RPMI8226 (cell line): ENCODE results near the gene AIF1.

Experiments used
- DNase-seq: peaks from one replicate; pipeline ENCODE4 v3.0.0-alpha.2; 2015

AIF1 gene

DNA sequence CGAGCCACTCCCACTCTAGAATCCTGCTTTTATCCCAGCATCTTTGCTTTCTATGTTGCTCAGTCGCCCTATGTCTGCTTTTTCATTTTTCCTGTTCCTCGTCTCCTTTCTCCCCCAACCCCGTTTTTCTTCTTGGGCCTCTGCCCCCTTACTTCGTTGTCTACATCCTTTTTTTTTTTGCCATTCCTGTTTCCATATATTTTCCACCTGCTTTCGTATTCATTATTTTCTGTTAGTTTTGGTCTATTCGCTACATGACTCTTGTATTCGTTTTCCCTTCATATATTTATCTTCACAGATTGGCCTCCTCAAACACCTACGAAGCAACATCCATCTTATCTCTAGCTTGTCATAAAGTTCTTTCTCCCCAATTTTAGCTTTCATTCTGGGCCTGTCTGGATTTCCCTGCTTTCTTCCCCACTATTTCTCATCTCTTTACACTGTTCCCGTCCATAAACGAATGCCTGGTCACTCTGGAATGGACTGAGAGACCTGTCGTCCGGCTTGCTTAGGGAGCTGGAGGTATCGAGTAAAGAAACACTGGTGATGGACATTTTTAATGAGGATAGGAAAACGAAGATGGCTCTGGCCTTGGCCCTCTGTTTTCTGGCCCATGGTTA is 6.4 kb downstream of the AIF1 start:
- DNase-seq, result no peak

DNA sequence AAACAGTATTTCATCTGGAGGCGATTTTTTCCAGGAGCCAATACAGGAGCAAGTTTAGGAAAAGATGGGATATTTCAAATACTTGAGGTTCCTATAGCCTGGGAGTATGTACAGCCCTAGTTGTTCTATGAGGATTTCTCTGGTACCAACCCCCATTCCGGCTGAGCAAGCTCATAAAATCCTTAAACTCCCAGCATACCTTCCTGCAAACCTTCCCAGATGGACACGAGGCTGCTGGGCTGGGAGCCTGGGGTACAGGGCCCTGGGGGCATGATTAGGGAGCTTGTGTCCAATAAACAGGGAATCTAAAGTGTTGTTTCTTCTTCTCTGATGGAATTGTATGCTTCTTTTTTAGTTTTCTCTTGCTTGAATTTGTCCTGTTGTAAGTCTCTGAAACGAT is 7.0 kb downstream of the AIF1 start:
- DNase-seq, result no peak

DNA sequence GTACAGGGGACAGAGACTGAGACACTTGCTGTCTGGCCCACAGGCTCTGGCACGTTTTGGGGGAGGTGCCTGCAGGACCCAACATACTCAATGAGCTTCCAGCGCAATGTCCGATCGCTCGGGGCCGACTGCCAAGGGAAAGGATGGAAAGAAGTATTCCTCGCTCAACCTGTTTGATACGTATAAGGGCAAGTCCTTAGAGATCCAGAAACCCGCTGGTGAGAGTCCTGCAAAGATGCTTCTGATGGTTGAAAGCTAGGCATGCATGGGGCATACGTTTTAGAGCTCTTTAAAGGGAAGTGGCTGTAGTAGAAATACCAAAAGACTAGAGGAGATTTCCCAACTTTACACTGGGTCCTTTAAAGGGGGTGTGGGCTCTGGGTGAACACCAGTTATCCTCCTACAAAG is 7.7 kb downstream of the AIF1 start:
- no peak for DNase-seq

DNA sequence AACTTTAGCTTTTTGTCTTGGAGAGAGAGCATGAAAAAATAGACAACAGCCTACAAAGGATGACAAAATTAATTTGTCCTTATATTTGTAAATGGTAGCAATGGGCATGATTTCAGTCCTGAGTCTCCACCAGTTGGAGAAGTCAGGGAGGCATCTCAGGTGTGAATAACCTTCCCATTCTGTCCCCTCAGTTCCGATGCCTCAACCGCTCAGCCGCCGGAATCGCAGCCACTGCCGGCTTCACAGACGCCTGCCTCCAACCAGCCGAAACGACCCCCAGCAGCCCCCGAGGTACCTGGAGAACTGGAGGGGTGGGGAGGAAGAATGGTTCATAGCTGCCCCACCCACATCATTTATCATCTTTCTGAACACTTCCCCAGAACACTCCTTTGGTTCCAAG is 9.0 kb downstream of the AIF1 start:
- no peak for DNase-seq

DNA sequence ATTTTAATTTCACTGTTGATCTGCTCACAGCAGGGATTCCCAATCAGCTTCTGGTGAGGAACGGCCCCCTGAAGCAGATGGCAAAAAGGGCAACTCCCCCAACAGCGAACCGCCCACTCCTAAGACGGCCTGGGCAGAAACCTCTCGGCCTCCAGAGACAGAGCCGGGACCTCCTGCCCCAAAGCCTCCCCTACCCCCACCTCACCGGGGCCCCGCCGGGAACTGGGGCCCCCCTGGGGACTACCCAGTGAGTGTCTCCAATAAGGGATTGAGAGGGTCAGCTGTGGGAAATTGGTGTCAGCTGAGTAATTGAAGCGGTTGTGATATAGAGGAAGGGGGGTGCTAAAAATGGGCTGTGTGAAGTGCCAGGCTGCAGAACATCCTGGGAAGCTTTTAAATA is 11.9 kb downstream of the AIF1 start:
- no peak for DNase-seq

DNA sequence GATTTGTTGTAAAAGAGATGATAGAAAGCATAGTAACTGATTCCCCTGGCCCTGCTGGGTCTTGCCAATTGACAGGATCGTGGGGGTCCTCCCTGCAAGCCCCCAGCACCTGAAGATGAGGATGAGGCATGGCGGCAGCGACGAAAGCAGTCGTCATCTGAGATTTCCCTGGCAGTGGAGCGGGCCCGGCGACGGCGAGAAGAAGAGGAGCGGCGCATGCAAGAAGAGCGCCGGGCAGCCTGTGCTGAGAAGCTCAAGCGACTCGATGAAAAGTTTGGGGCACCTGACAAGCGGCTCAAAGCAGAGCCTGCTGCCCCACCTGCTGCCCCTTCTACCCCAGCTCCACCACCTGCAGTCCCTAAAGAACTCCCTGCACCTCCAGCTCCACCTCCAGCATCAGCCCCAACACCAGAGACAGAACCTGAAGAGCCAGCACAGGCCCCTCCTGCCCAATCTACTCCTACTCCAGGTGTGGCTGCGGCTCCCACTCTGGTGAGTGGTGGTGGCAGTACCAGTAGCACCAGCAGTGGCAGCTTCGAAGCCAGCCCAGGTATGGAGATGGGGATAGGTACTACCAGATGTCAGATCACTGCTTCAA is 12.8 kb downstream of the AIF1 start:
- no peak for DNase-seq

DNA sequence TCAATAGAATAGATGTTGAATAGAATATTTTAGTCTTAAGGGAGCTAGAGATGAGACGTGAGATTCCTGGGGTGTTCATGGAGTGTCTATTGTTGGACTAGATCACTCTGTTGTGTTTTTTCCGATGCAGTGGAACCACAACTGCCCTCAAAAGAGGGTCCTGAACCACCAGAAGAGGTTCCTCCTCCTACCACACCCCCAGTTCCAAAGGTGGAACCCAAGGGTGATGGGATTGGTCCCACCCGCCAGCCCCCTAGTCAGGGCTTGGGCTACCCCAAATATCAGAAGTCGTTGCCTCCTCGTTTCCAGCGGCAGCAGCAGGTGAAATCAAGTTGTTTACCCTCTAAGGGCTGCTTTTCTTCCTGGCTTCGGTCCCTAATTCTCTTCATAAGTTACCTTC is 14.0 kb downstream of the AIF1 start:
- DNase-seq, result no peak

DNA sequence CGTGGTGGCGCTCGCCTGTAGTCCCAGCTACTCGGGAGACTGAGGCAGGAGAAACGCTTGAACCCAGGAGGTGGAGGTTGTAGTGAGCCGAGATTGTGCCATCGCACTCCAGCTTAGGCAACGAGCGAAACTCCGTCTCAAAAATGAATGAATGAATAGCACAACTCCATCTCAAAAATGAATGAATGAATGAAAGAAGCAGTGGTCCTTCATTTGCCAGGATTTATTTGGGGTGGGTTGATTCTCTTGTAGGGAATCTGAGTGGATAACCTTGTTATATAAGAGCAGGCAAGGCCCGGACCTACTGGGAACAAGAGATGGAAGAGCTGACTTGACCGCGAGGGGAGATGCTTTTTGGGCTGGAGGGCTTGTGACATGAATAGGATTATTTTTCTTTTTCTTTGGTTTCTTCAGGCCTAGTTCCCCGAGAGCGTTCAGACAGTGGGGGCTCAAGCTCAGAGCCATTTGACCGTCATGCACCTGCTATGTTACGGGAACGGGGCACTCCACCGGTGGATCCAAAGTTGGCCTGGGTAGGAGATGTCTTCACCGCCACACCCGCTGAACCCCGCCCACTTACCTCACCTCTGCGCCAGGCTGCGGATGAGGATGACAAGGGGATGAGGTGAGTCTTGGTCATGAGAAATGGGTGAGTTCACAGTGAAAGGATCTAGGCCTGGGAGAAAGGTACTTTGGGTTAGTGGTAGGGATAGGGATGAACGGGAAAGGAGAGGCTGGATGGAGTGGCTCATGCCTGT is 15.3 kb downstream of the AIF1 start:
- DNase-seq, result no peak

DNA sequence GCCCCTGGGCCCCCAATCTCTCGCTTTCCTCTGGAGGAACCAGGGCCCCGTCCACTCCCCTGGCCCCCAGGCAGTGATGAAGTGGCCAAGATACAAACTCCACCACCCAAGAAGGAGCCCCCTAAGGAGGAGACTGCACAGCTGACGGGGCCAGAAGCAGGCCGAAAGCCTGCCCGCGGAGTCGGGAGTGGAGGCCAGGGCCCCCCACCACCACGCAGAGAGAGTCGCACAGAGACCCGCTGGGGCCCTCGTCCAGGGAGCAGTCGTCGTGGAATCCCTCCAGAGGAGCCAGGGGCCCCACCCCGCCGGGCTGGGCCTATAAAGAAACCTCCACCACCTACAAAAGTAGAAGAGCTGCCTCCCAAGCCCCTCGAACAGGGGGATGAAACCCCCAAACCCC is 16.2 kb downstream of the AIF1 start:
- DNase-seq, result no peak

DNA sequence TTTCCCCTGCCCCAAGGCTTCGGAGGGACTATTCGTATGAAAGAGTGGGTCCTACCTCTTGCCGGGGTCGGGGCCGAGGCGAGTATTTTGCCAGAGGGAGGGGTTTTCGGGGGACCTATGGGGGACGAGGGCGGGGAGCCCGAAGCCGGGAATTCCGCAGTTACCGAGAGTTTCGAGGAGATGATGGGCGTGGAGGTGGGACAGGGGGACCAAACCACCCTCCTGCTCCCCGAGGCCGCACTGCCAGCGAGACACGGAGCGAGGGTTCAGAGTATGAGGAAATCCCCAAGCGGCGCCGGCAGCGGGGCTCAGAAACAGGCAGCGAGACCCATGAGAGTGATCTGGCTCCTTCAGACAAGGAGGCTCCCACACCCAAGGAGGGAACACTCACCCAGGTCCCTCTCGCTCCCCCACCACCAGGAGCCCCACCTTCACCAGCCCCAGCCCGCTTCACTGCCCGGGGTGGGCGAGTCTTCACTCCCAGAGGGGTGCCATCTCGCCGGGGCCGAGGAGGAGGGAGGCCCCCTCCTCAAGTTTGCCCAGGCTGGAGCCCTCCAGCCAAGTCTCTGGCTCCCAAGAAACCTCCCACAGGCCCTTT is 16.7 kb downstream of the AIF1 start:
- DNase-seq, result no peak

DNA sequence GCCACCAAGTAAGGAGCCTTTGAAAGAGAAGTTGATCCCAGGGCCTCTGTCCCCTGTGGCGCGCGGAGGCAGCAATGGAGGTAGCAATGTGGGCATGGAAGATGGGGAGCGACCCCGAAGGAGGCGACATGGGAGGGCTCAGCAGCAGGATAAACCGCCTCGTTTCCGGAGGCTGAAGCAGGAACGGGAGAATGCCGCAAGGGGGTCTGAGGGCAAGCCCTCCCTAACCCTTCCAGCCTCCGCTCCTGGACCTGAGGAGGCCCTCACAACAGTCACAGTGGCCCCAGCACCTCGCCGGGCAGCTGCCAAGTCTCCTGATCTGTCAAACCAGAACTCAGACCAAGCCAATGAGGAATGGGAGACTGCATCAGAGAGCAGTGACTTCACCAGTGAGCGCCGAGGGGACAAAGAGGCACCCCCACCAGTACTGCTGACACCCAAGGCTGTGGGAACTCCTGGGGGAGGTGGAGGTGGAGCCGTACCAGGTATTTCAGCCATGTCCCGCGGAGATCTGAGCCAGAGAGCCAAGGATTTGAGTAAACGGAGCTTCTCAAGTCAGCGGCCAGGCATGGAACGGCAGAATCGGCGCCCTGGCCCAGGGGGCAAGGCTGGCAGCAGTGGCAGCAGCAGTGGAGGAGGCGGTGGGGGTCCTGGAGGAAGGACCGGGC is 17.4 kb downstream of the AIF1 start:
- DNase-seq, result no peak

DNA sequence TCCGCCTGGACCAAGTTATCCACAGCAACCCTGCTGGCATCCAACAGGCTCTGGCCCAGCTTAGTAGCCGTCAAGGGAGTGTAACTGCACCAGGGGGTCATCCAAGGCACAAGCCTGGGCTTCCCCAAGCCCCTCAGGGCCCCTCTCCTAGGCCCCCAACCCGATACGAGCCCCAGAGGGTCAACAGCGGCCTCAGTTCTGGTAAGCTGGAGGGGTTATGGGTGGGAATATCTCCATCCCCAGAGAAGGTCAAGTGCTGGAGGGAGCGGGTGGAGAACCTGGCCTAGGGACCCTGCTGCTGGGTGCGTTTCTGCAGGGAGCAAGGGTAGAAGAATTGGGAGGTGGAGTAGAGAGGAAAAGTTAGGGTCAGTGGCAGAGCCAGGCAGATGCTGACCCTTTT is 18.4 kb downstream of the AIF1 start:
- DNase-seq, result no peak

DNA sequence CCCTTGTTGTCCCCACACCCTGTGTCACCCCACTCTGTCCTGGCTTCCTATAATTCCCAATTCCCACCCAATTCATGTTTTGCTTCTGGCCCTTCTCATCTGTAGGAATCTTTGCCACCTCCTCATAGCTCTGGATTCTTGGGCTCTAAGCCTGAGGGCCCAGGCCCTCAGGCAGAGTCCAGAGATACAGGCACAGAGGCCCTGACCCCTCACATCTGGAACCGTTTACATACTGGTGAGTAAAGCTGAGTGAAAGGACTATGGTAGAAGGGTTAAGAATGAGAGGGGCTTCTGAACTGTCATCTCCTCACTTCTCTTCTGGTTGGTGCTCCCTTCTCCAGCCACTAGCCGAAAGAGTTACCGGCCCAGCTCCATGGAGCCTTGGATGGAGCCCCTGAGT is 19.1 kb downstream of the AIF1 start:
- no peak for DNase-seq

DNA sequence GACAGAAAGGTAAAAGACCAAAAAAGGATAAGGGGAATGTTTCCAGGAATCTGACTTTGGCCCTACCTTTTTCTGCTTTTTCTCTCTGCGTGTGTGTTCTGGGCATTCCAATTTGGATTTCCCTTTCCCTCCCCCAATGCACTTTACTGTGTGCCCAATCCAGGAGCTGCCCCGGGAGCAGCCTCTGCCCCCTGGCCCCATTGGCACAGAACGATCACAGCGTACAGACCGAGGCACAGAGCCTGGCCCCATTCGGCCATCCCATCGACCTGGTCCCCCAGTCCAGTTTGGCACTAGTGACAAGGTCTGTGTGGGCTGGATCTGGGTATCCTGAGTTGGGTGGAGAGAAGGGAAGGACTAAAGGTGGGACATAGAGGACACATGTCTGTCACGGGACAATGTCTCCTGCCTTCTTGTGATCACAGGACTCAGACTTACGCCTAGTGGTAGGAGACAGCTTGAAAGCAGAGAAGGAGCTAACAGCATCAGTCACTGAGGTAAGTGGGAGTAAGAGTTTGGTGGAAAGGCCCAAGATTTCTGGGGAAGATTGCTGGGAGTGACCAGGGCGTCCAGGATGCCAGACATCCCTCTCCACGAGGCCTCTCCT is 20.0 kb downstream of the AIF1 start:
- no peak for DNase-seq

DNA sequence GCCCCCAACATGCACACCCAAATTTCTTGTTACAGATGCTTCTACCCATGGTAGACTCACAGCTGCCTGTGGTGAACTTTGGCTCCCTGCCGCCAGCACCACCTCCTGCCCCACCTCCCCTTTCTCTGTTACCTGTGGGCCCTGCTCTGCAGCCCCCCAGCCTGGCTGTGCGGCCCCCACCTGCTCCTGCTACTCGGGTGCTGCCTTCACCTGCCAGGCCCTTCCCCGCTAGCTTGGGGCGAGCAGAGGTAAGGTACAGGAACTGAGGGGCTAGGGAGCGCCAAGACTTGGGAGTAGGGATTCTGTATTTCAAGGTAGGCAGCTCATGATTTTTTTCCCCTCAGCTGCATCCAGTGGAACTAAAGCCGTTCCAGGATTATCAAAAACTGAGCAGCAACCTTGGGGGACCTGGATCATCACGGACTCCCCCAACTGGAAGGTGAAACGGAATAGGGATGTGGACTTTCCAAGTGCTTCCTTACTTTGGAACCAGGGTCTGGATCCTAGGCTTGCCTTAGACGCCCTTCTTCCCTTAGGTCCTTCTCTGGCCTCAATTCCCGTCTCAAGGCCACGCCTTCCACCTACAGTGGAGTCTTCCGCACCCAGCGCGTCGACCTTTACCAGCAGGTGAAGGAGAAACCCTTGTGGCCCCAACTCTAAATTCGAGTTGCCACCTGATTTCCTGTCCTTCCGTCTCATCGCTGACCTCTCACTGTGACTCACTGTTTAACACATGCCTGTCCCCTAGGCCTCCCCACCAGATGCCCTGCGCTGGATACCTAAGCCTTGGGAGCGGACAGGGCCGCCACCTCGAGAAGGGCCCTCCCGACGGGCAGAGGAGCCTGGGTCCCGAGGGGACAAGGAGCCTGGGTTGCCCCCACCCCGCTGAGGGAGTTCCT is 21.9 kb downstream of the AIF1 start:
- DNase-seq, result no peak

DNA sequence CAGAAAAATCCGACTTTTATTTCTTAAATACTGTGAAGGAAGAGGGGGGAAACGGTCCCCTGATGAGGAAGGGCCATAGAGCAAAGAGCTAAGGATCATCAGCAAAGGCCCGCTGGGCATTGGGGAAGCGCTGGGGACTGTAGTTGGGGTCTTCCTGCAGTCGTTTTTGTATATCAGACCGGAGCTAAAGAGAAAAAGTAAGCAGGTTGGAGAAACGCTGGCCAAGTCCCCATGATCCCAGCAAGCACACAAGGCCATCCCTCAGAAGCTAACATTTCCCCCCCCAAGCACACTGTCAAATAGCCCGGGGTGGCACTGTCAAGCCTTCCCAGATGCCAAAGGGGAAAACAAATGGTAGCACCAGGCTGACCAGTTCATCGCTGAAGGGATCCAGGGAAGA is 24.0 kb downstream of the AIF1 start:
- no peak for DNase-seq

DNA sequence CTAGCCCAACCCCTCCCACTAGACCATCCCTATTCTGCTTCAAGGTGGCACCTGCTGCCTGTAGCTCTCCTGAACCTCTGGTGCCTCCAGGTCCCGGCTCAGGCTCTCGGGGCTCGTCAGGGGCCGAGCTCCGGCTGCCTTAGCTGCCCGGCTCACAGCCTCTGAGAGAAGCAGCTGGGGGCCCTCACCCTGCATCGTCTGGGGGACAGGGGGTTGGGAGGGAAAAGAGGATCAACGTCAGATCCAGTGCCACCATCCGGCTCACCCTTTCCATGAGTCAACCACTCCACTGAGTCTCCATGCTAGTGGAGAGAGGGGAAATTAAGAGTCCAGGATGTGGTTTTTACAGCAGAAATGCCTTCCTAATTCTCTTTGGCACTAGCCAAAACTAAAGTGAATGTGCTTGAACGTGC is 24.4 kb downstream of the AIF1 start:
- no peak for DNase-seq

DNA sequence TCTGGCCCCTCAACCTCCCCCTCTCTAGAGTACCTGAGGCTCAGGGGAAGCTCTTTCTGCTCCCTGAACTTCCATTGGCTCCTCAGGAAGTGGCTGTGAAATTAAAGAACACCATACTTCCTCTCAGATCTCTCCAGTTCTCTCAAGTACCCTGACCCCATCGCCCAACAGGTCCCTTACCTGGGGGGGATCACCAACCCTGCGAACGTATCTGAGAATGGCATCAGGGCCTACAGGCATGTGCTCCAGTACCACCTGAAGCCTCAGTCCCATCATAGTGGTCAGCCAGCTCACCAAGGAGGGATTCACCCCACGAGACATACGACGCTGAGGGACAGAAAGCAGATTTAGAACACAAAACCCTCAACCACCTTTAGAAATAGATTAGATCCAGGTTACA is 25.6 kb downstream of the AIF1 start:
- no peak for DNase-seq

DNA sequence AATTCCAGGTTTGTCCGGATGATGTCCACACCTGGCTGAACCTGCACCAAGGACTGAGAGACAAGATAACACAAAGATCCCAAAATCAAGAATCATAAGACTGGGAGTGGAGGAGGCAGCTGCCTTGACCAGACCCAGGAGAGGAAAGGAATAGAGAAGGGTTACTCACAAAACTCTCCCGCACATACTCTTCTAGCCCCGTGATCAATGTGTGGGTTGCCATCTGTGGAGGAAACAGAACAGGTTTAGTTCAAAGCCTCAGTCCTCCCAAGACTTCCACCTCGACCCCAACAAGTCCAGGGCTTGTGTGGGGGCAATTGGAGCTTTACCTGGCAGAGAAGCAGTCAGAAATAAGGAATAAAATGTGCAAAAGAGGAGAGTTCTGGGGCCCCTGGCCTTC is 26.3 kb downstream of the AIF1 start:
- DNase-seq, result no peak

DNA sequence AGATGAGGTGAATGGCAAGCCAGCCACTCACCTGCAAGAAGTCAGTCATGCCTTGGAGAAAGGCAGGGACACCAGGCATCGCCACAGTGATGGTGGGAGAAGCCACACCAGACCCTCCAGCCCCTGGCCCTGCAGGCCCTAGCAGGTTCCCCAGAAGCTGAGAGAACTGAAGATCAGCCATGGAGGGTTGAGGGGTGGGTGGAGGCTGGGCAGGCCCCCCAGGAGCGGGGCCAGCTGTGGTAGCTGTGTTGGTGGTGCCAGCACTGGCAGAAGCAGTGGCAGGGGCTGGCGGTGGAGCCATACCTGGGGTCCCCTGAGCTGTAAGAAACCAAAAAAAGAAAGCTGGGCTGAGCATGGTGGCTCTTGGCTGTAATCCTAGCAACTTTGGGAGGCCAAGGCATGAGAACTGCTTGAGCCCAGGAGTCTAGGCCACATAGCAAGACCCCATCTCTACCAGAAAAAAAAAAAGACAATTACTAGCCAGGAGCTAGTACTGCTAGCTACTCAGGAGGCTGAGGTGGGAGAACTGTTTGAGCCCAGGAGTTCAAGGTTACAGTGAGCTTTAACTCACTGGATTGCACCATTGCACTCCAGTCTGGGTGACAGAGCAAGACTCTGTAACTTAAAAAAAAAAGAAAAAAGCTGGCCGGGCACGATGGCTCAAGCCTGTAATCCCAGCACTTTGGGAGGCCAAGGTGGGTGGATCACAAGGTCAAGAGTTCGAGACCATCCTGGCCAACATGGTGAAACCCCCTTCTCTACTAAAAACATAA is 27.9 kb downstream of the AIF1 start:
- DNase-seq, result no peak

DNA sequence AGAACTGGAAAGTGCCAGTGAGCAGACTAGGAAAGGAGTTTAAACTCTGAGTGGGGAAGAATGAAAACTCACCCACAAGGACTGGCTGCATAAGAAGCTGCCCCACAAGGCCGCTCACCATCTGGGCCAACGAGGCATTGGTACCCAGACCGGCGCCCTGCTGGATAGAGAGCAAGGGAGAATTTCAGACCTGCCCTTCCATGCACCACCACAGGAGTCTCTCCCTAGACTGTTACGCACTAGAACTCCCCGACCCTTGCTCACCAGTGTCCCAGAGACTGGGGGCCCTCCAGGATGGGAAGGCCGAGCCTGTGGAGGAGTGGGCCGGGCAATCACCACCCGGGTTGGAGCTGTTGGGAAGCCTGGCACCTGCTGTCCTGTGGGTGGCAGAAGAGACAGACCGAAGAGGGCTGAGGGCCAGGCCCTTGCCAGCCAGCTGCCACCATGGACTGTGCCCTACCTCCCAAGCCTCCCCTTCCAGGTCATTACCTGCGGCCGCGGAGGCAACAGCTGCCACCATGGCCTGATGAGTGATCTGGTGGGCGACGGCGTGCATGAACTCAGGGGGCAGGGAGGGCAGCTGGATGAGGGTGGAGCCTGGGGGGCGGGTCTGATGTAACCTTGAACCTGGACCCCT is 28.9 kb downstream of the AIF1 start:
- DNase-seq, result no peak
